Ishikawa (cell line): ENCODE data around the gene PEX6.

Experiments
- EP300 ChIP-seq: IDR thresholded peaks from 2 replicates; pipeline ENCODE4 v1.6.1; 2012; ENCODE audit warnings: borderline replicate concordance
- RAD21 ChIP-seq: IDR thresholded peaks from 2 replicates; pipeline ENCODE4 v1.6.1; 2012; ENCODE audit warnings: low read depth
- TAF1 ChIP-seq: IDR thresholded peaks from 2 replicates; pipeline ENCODE4 v1.6.1; 2012; ENCODE audit warnings: low read depth, mild to moderate bottlenecking
- YY1 ChIP-seq: IDR thresholded peaks from 2 replicates; pipeline ENCODE4 v1.6.1; 2012; ENCODE audit warnings: low read depth
- ZBTB7A ChIP-seq: IDR thresholded peaks from 2 replicates; pipeline ENCODE4 v1.6.1; 2012; ENCODE audit warnings: low read depth
- TF ChIP-seq, protein P1 (sequence below): IDR thresholded peaks from 2 replicates; pipeline ENCODE4 v1.6.1; 2012; ENCODE audit warnings: low read depth, mild to moderate bottlenecking
- TF ChIP-seq, protein P2 (sequence below): IDR thresholded peaks from 2 replicates; pipeline ENCODE4 v1.6.1; 2012
- TF ChIP-seq, protein P3 (sequence below): IDR thresholded peaks from 2 replicates; pipeline ENCODE4 v1.6.1; 2012

DNA sequence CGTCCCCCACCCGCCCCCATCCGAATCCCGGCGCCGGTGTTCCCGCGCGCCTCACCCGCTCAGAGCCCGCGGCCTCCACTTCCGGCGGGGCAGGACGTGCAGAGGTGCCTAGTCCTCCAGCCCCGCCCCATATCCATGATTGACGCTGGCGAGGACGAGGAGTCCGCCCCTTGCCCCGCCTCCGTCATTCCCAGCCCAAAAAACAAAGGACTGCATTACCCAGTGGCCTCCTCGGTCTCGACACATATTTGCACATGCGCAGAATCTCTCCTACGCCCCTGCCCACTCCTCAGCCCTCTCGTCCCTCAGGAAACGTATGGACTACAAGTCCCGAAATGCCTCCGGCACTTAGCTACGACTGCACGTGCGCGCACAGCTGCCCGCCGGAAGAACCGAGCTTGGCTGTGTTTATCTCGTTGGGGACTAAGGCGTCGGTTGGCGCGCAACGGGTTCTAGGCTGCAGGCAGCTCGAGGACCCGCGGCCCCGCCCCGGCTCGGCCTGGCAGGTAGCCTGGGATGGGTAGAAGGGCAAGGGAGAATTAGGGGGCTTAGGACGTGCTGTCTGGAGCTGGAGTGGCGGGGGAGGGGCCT is 35.0 kb upstream of the PEX6 start, which contains the start of the genes KLHDC3 and MEA1:
- no peak for TF ChIP-seq YY1
- 0 out of 2 replicates have a peak, but pooled peaks have one; percentile 7 for TF ChIP-seq ZBTB7A
- TF ChIP-seq, protein P1, sequence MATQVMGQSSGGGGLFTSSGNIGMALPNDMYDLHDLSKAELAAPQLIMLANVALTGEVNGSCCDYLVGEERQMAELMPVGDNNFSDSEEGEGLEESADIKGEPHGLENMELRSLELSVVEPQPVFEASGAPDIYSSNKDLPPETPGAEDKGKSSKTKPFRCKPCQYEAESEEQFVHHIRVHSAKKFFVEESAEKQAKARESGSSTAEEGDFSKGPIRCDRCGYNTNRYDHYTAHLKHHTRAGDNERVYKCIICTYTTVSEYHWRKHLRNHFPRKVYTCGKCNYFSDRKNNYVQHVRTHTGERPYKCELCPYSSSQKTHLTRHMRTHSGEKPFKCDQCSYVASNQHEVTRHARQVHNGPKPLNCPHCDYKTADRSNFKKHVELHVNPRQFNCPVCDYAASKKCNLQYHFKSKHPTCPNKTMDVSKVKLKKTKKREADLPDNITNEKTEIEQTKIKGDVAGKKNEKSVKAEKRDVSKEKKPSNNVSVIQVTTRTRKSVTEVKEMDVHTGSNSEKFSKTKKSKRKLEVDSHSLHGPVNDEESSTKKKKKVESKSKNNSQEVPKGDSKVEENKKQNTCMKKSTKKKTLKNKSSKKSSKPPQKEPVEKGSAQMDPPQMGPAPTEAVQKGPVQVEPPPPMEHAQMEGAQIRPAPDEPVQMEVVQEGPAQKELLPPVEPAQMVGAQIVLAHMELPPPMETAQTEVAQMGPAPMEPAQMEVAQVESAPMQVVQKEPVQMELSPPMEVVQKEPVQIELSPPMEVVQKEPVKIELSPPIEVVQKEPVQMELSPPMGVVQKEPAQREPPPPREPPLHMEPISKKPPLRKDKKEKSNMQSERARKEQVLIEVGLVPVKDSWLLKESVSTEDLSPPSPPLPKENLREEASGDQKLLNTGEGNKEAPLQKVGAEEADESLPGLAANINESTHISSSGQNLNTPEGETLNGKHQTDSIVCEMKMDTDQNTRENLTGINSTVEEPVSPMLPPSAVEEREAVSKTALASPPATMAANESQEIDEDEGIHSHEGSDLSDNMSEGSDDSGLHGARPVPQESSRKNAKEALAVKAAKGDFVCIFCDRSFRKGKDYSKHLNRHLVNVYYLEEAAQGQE: no peak
- peak; percentile 57 for TF ChIP-seq TAF1
- TF ChIP-seq, protein P2, sequence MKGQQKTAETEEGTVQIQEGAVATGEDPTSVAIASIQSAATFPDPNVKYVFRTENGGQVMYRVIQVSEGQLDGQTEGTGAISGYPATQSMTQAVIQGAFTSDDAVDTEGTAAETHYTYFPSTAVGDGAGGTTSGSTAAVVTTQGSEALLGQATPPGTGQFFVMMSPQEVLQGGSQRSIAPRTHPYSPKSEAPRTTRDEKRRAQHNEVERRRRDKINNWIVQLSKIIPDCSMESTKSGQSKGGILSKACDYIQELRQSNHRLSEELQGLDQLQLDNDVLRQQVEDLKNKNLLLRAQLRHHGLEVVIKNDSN: peak; percentile 75
- TF ChIP-seq, protein P3, sequence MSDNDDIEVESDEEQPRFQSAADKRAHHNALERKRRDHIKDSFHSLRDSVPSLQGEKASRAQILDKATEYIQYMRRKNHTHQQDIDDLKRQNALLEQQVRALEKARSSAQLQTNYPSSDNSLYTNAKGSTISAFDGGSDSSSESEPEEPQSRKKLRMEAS: peak; percentile 90
- no peak for TF ChIP-seq RAD21
- TF ChIP-seq EP300: no peak
